Prostate gland (tissue), 1 donor: Measurements from ENCODE around the gene UNC93A.

Source experiments
- POLR2A ChIP-seq: fragments of 450-650 bp; IDR thresholded peaks from one replicate; pipeline ENCODE4 v1.6.1; 2016; ENCODE audit warnings: antibody characterized with exemption, mild to moderate bottlenecking
- POLR2AphosphoS5 ChIP-seq: sonication (generic); formaldehyde crosslinking; IDR thresholded peaks from one replicate; pipeline ENCODE4 v1.6.1; 2017; ENCODE audit warnings: antibody characterized with exemption

GRCh38 chr6:167275001-167275400 is 16.1 kb upstream of the UNC93A start:
- TF ChIP-seq POLR2A = no peak
- TF ChIP-seq POLR2AphosphoS5 = peak; percentile 68
